Activated CD4-positive, alpha-beta T cell treated with anti-CD3 and anti-CD28 coated beads, Interleukin-2, amount 50 U/mL, for 24 hours (primary cell): ENCODE results near the gene TSTD2.
A peak's percentile ranks its signal among the peaks of the same experiment; 100 is the strongest.
"Not testable (repeated sequence)": the region's sequence is repeated elsewhere in the genome, so short reads cannot be mapped to it uniquely, and the experiment has no call there.

Experiments
- DNase-seq, 2 donors: peaks; one replicate each; pipeline ENCODE4 v3.0.0-alpha.2; 2020; ENCODE audit warnings: low read depth in 1 of 2, low spot score in 1 of 2

Gene TSTD2

DNA sequence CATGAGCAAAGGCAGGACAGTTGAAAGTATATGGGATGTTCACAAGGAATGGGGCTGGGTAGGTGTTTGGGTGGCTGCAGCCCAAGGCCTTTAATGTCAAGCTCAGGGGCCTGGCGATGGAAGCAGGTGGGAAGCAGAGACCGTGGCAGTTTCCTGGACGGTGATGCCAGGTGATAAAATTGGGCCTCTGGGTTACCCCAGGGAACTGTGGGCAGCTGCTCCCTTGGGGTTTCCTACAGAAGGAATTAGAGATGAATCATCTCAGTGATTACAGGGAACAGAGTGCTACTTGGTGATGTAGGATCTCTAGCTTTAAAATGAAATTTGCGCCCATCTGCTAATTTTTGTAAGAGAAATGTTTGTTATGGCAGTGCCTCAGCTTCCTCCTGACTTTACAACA is 39.2 kb downstream of the TSTD2 start:
- no peak for DNase-seq

DNA sequence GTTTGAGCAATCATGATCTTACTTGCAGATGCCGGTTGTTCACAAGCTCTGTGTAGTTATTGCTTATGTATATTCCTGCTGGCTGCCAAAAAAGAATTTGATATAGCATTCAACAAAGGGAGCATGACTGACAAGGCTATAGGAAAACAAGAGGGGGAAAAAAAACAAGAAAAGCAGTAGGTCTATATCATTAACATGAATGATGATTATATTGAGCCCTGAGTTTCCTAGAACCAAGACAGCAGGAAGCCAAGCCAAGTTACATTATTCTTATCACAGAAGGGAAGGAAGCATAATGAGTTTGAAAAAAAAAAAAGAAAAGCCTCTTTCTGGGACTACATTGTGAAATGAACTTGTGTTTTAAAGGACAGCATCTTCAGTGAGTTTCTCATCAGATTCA is 41.0 kb downstream of the TSTD2 start:
- DNase-seq: no peak

DNA sequence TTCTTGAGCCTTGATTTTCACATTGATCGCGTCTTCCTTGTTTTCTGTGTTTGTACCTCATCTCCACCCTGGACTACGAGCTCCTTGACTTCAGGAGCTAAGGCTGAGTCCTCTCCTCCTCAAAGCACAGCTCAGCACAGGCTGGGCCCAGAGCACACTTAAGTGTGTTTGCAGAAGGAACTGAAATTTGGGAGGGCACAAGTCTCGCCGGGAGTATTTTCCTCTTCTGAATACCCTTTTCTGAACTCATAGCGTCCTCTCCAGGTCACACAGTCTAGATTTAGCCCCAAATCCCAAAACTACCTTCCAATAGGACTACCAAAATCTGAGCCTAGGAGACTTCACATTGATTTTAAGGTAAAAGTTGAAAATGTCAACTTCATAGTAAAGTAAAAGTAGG is 41.6 kb downstream of the TSTD2 start:
- no peak for DNase-seq

DNA sequence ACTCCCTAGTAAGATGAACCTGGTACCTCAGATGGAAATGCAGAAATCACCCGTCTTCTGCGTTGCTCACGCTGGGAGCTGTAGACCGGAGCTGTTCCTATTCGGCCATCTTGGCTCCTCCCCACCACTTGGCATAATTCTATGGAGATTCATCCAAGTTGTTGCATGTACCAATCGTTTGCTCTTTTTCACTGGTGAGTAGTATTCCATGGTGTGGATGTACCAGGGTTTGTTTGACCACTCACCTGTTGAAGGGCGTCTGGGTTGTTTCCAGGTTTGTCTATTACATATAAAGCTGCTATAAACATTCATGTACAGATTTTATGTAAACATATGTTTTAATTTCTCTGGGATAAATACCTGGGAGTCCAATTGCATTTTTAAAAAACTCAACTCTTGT is 46.3 kb downstream of the TSTD2 start:
- DNase-seq: not testable (repeated sequence)

DNA sequence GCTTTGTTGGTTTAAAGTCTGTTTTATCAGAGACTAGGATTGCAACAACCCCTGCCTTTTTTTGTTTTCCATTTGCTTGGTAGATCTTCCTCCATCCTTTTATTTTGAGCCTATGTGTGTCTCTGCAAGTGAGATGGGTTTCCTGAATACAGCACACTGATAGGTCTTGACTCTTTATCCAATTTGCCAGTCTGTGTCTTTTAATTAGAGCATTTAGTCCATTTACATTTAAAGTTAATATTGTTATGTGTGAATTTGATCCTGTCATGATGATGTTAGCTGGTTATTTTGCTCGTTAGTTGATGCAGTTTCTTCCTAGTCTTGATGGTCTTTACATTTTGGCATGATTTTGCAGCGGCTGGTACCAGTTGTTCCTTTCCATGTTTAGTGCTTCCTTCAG is 48.4 kb downstream of the TSTD2 start:
- not testable (repeated sequence) for DNase-seq

DNA sequence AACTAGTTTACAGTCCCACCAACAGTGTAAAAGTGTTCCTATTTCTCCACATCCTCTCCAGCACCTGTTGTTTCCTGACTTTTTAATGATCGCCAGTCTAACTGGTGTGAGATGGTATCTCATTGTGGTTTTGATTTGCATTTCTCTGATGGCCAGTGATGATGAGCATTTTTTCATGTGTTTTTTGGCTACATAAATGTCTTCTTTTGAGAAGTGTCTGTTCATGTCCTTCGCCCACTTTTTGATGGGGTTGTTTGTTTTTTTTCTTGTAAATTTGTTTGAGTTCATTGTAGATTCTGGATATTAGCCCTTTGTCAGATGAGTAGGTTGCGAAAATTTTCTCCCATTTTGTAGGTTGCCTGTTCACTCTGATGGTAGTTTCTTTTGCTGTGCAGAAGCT is 51.6 kb downstream of the TSTD2 start:
- not testable (repeated sequence) for DNase-seq

DNA sequence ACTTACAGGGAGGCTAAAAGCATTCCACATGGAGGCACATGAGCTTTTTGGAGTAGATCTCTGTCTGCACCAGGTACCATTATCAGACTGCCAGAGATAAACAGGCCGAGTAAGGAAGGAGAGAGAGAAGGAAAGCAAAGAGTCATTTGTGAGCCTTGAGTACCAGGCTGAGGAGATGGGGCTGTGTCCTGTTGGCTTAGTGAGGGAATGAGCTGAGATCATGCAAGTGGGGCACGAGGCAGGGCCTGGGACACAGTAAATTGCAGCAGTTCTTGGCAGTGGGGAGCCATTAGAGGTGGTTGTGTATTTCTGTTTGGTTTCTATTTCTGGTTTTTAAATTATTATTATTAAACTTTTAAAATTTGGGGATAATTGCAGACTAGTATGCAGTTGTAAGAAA is 53.3 kb downstream of the TSTD2 start:
- no peak for DNase-seq

DNA sequence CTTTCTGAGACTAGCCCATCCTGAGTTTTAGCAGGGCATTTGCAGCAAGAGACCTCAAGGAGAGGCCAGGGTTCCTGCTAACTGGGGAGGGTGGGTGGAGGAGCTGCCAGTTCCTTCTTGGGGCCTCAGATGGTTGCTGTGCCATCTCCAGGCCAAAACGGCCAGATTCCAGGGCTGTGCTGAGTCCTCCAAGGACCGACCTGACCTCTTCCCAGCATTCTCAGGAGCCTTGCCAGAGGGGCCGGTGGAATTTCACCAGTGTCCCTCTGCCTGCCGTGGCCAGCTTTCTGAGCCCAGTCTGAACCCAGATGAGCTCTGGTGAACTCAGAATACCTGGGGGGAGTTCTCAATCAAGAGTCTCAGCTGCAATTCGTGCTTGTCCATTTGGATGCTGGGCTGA is 54.3 kb downstream of the TSTD2 start:
- no peak for DNase-seq

DNA sequence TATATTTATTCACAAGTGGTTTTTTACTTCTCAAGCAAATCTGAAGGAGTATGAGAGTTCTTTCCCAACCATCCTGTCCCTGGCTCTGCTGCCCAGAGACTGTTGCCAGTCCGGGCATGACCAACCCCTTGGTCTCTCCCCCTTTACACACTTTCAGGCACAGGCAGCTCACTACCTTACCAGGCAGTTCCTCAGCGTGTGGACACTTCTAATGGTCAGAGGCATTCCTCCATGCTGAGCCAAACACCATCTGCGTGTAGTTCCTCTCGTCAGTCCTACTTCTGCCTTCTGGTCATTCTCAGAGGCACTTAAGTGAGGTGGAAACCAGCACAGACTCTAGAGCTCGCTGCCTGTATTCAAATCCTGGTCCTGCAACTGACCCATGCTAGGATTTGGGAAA is 56.1 kb downstream of the TSTD2 start:
- no peak for DNase-seq

DNA sequence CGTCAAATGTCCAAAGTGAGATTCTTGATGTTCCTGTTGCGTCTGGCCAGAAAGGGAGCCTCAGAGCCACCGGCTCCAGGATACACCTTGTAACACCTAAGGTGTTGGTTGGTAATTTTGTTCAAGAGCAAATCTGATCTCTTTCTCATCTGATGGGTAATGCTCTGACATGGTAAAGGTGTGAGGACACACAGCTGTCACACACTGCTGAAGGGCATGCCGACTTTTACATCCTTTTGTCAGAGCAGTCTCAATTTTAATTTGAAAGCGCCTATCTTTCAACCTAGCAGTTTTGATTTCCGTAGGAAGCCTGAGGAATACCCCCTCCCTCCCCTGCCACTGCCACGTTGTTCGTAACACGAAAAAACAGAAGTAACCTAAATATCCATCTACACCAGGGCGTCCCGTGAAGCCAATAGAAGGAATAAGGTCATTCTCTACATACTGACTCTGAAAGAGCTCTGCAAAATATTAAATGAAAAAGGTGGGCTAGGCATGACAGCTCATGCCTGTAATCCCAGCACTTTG is 57.4 kb downstream of the TSTD2 start:
- no peak for DNase-seq

DNA sequence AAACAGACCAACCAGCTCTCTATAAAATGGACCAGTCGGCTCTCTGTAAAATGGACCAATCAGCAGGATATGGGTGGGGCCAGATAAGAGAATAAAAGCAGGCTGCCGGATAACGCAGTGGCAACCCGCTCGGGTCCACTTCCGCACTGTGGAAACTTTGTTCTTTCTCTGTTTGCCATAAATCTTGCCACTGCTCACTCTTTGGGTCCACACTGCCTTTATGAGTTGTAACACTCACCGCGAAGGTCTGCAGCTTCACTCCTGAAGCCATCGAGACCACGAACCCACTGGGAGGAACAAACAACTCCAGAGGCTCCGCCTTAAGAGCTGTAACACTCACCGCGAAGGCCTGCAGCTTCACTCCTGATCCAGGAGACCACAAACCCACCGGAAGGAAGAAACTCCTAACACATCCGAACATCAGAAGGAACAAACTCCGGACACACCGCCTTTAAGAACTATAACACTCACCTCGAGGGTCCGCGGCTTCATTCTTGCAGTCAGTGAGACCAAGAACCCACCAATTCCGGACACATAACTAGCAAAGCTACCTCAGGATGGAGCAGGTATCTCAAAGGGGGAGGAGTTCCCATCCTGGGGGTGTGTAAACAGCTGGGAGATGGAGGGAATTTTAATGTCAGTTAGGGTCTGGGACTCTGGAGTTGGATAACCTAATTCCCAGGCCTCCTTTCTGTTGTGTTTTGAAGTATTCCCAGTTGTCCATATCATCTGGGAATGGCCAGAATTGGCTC is 58.1 kb downstream of the TSTD2 start:
- peak in 1 of 2 donors; percentile 23 for DNase-seq

DNA sequence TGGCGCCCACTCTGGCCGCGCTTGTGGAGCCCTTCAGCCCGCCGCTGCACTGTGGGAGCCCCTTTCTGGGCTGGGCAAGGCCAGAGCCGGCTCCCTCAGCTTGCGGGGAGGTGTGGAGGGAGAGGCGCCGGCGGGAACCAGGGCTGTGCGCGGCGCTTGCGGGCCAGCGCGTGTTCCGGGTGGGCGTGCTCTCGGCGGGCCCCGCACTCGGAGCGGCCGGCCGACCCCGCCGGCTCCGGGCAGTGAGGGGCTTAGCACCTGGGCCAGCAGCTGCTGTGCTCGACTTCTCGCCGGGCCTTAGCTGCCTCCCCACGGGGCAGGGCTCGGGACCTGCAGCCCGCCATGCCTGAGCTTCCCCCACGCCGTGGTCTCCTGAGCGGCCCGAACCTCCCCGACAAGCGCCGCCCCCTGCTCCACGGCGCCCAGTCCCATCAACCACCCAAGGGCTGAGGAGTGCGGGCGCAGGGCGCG is 59.0 kb downstream of the TSTD2 start:
- not testable (repeated sequence) for DNase-seq

DNA sequence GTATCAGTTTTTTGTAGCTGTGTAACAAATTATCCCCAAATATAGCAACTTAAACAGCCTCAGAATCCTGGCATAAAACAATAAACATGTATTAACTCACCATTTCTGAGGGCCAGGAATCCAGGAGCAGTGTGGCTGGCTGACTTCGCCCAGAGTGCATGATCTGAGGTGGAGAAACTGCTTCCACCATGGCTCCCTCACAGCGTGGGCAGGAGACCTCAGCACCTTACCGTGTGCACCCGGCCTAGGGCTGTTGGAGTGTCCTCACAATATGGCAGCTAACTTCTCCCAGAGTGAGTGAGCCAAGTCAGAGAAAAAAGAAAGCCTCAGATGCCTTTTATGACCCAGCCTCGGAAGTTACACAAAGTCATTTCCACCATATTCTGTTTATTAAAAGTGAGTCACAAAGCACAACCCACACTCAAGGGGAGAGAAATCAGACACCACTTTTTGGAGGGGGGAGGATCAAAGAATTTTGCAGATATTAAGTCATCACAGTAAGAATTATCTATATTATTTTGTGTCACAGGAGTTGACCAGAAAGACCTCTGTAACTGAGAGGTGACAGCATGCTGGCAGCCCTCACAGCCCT is 59.6 kb downstream of the TSTD2 start:
- no peak for DNase-seq

DNA sequence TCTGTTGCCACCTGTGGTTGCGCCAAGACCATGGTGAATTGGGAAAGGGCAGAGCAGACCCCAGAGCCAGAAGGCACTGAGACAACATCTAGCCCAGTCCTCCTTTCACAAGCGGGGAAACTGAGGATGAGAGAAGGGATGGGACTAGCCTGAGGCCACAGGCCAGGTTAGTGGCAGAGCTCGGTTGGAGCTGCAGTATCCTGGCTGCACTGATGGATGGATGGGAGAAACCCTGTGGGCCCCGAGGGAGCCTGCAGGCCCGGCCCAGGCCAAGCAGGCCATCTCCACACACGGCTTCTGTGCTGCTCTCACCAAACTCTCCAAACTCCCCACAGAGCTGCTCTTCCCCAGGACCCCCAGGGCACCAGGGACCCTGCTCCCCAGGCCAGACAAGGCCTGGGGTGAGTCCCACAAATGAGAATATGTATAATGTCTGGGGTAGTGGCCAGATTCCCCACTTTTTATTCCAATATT is 60.2 kb downstream of the TSTD2 start:
- no peak for DNase-seq

DNA sequence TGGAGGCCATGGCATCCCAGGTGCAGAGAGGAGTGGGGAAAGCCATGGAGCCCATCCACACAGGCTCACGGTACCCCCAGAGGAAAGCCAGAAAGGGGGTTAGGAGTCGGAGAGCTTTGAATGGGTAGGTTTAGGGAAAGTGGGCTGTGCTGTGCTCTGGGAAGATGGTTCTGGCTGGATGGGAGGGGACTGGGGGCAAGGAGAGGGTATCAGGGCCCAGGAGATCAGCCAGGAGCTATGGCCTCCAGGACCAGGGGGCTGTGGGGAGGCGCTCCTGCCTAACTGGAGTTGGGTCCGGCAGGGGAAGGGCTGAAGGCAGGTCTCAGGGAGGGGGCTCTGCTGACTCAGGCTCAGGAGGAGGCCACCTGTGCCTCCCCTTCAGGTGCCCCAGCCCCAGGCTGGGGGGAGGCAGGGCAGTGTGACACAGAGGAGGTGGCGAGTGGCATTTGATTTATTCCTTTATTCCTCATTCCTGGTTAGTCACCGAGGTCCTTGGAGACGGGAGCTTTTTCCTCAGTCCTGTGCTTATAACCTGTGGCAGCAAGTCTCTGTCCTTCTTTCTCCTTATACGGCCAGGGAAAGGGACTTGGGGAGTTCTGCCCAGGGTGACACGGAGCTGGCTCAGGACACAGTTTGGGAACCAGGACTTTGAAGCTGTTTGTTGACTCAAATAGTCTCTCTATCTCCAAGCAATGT is 60.8 kb downstream of the TSTD2 start:
- no peak for DNase-seq

DNA sequence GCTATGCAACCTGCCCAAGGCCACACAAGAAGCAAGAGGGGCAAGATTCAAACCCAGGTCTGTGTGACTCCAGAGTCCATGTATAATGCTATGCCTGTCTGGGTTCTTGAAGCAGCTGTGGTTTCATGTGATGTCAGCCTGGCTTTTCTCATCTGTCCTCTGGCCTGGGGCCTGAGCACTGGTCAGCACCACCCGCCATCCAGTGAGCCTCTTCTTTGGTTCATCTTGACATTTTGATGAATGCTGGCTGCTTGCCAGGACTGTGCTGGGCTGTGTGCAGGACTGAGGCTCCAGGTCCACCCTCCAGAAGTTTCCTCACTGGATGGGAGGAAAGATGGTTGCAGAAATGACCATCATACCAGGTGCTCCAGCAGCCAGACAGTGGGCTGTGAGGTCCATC is 61.5 kb downstream of the TSTD2 start:
- no peak for DNase-seq

DNA sequence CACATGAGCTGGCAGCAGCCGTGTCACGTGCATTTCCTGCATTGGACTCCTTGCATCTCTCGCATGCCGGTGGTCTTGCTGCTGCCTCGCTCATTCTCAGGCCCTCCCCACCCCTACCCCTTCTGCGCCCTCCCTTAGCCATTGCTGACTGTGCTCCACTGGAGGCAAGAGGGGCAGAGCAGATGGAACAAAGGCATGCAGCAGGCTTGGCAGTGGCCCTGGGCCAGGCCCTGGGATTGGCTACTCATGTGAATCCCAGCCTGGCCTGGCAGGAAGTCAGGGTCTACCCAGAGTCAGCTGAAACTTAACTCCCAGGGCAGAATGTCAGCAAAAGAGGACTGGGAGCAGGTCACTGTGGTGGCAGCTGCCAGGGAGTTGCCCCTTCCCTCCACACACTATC is 62.3 kb downstream of the TSTD2 start:
- no peak for DNase-seq

DNA sequence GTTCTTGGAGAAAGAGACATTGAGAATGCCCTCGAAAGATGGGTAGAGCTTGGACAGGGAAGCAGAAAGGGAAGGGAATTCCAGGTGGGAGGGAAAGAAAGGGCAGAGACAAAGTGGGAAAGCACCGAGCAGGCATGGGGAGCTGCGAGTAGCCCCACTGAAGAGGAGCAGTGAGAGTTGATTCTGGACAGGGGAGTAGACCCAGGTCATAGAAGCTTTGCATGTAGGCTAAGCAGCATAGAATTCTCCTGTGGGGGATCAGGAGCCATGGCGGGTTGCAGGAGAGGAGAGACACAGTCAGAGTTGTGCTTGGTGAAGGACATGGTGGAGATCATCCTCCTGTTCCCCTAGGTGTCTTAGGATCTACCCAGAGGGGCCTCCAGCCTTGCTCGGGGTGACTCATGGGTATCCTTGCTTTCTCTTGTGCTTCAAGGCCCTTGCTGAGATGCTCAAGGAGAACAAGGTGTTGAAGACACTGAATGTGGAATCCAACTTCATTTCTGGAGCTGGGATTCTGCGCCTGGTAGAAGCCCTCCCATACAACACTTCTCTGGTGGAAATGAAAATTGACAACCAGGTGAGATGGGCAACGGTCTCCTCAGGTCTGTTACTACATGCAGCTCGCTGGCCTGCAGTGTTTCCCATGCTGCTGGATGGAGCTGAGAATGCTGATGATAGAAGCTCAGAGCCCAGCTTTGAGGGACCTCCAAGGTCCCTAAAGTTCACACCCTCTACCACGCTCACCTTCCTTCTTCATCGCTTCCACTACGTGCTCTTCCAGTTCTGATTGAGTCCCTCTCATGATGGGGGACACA is 64.5 kb downstream of the TSTD2 start:
- DNase-seq: no peak

DNA sequence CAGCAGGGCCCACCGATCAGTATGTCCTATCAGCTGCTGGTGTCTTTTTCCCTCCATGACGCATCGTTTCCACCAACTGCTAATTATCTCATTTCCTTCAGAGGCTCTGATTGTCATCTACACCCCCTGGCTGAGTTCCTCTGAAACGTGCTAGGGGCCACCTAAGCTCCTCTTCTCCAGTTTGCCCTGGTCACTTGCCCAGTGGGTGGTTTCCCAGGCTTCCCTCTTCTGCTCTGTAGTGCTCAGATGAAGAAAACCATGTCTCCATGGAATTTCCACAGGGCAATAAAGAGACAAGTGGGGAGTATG is 65.3 kb downstream of the TSTD2 start:
- DNase-seq: no peak

DNA sequence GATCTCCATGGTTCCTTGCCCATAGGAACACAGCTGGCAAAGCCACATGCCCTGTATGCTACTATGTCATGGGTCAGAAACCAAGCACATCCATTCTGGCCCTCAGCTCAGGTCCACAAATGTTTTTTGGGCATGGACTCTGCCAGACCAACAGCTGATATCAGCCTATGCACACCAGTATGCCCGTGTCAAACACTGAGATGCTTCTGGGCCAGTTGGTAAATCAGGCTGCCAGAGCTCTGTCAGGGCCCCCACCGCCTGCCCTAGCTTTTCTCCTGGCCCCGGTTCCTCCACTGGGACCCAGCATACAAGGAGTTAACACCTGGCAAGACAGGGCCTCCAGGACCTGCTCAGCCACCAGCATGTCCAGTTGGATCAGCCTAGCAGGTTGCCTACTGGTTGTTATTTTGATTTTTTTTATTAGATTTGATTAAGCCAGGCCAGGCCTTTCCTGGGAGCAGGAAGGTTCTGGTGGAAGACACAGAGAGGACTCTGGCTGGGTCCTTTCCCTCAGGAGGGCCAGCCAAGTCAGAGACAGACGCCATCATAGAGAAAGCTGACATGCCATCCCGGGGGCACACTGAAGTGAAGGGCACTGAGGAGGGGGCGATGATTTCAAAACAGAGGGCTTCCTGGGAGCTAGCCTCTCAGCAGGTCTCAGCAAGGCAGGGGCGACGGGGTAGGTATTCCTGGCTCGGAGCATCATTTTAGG is 65.8 kb downstream of the TSTD2 start:
- no peak for DNase-seq

DNA sequence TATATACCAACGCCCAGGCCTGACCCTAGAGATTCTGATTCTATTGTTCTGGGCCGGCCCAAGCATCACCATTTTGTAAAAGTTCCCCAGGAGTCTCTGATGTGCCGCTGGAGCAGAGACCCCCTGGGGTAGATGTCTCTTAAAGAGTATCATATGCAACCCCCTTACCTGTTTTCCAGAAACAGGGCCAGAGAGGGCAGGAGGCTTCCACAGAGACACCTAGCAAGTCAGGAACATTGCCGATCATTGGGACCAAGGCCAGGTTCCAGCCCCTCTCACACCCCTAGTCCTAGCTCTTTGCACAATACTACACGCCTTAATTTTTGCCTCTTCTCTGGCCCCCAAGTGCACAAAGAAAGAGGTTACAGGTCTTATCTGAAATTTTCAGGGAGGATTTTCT is 67.9 kb downstream of the TSTD2 start:
- no peak for DNase-seq
